Activated CD8-positive, alpha-beta memory T cell treated with anti-CD3 and anti-CD28 coated beads for 4 hours (primary cell): Measurements from ENCODE around the gene TMEM273.

ENCODE experiments used
- DNase-seq, 2 donors: peaks; one replicate each; pipeline ENCODE4 v3.0.0-alpha.2; 2020; ENCODE audit warnings: low read depth in 2 of 2

The TMEM273 gene

GRCh38 chr10:49176310-49177268, 11.6 kb downstream of the TMEM273 start:
- DNase-seq = no peak

GRCh38 chr10:49175587-49176309, 12.4 kb downstream of the TMEM273 start:
- no peak for DNase-seq

GRCh38 chr10:49174926-49175500, 13.2 kb downstream of the TMEM273 start:
- DNase-seq = no peak

GRCh38 chr10:49174261-49174925, 13.8 kb downstream of the TMEM273 start:
- DNase-seq = no peak

GRCh38 chr10:49173853-49174252, 14.3 kb downstream of the TMEM273 start:
- DNase-seq = no peak

- DNase-seq = no peak
These were observed 14.9 kb downstream of the TMEM273 start for GRCh38 chr10:49173201-49173772.

- DNase-seq = no peak
These were observed 15.4 kb downstream of the TMEM273 start for GRCh38 chr10:49172777-49173132.

GRCh38 chr10:49172061-49172776, 16.0 kb downstream of the TMEM273 start:
- no peak for DNase-seq

GRCh38 chr10:49171326-49172060, 16.7 kb downstream of the TMEM273 start:
- DNase-seq = no peak

GRCh38 chr10:49170632-49171325, 17.4 kb downstream of the TMEM273 start:
- no peak for DNase-seq

- DNase-seq = no peak
These were observed 18.4 kb downstream of the TMEM273 start for GRCh38 chr10:49169776-49170175.

GRCh38 chr10:49168831-49169500, 19.2 kb downstream of the TMEM273 start:
- DNase-seq = no peak

- no peak for DNase-seq
These were observed 20.0 kb downstream of the TMEM273 start for GRCh38 chr10:49168171-49168540.

GRCh38 chr10:49167425-49168170, 20.6 kb downstream of the TMEM273 start:
- DNase-seq = no peak

GRCh38 chr10:49166484-49167400, 21.4 kb downstream of the TMEM273 start:
- DNase-seq = no peak

GRCh38 chr10:49165821-49166483, 22.2 kb downstream of the TMEM273 start:
- DNase-seq = no peak

- DNase-seq = no peak
These were observed 22.9 kb downstream of the TMEM273 start for GRCh38 chr10:49165259-49165658.
